Measurements from ENCODE around the gene SCGB1A1.
"Not testable (repeated sequence)": the region's sequence is repeated elsewhere in the genome, so short reads cannot be mapped to it uniquely, and the experiment has no call there.

The SCGB1A1 gene, protein sequence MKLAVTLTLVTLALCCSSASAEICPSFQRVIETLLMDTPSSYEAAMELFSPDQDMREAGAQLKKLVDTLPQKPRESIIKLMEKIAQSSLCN

GRCh38 chr11:62418733-62419132 is at the start of gene SCGB1A1:
SCGB1A1 (plus strand) TSS chr11:62419033; CDS start chr11:62419096, 63 bp downstream.
- DNase-seq = no peak

DNA sequence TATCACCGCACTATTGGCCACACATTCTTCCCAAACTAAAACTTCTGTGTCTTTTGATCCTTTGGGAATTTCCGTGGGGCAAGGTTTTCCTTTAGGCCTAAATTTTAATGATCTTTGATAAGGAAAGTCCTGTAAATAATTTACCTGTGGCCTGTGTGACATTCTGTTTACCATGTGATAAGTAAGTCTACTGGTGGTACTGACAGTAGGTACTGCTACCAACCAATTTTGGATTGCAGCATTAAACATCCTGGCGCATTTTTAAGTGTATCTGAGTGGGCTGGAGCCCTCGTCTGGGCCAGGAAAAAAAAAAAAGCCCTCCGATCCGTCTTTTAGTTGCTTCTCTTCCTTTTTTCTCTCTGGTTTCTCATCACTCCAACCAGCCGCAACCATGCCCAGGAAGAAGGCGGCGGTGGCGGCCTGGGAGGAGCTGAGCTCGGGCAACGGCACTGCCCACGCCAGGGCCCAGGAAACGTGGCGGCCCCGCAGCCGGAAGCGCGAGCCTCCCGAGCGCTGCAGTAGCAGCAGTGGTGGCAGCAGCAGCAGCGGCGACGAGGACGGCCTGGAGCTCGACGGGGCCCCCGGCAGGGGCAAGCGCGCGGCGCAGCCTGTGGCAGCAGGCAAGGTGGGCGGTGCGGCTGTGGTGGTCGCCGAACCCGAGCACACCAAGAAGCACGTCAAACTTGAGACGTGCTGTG is 47.9 kb upstream of the SCGB1A1 start:
- no peak for DNase-seq

- no peak for DNase-seq
Measured at GRCh38 chr11:62372871-62373270, 46.0 kb upstream of the SCGB1A1 start.

DNA sequence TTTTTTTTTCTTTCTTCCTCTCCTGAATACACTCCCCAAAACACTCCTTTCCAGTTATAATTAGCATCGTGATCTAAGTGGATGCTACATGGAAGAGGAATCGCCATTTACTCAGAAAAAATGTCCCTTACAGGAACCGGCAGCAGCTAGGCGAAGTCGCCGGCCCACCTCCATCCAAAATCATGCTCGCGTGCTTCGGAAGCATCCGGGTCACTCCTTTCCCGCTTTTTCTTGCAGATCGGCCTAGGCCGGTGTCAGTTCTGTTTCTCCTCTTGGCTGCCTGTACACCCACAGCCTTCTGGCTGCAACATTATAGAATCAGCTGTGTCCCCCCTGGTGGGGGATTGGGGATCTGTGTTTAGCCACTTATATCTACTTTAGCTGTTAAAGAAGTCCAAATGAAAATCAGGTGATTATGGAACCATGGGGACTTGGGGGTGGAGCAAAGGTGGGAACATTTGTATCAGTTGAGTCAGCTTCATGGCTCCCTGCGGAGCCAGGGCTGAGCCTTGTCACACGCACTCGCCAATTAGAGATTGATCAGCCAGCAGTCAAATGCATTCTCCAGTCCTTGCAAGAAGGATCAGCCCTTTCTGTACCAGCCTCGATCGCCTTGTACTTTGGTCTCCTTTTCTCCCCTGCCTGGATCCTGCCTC is 45.2 kb upstream of the SCGB1A1 start:
- no peak for DNase-seq

DNA sequence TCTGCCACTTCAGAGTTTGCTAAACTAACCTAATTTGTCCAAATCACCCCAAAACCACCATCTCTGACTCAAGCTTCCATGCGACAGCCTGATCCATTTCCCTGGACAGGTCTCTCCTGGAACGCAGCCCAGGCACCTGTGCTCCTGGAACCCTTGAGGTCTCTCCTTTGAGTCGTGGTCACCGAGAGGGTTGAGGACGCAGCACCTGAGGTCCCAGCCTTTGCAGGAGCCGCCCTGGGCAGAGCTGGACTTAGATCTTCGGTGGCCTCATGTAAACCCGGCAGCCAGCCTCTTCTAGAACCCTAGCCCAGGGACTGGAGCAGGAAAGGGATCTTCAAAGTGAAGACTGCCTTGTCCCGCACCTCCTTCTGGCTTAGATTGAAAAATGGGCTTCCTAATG is 44.0 kb upstream of the SCGB1A1 start:
- no peak for DNase-seq

- DNase-seq = peak; percentile 2
Measured at GRCh38 chr11:62378459-62379063, 40.3 kb upstream of the SCGB1A1 start.

DNA sequence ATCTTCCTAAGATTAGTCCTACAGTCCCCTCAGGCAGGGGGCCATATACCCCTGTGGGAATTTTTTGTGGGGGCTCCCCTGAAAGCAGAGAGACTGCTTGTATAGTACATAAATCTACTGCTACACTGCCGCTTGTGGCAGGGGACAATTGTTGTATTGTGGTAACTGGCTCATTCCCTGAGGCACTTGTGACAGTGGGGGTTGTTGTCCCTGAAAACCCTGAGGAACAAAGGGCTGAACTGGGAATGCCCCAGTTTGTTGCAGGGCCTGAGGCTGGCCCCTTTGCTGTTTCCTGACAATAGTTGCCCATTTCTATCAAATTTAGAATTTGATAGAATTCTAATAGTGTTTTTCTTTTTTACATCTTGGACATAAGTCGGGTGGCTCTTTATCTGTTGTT is 39.2 kb upstream of the SCGB1A1 start:
- DNase-seq = not testable (repeated sequence)

DNA sequence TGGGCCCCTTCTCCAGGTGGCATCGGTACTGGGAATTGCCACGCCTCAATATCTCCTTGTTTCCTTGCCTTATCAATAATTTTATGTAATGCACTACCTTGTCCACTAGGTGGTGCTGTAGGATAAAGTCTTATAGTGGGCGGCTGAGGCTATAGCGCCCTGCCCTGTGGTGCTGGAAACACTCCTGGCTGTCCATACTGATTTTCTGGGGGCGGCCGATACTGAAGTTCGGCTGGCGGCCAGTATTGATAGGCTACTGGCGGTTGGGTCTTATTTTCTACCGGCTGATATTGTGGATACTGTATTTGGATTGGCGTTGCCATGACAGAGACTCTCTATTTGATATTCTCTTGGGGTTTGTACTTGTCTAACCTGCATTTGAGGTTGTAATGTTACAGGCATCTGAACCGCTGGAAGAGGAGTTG is 38.0 kb upstream of the SCGB1A1 start:
- peak; percentile 43 for DNase-seq

- no peak for DNase-seq
Measured at GRCh38 chr11:62383822-62384221, 35.0 kb upstream of the SCGB1A1 start.

GRCh38 chr11:62386083-62386482 is 32.8 kb upstream of the SCGB1A1 start:
- not testable (repeated sequence) for DNase-seq

DNA sequence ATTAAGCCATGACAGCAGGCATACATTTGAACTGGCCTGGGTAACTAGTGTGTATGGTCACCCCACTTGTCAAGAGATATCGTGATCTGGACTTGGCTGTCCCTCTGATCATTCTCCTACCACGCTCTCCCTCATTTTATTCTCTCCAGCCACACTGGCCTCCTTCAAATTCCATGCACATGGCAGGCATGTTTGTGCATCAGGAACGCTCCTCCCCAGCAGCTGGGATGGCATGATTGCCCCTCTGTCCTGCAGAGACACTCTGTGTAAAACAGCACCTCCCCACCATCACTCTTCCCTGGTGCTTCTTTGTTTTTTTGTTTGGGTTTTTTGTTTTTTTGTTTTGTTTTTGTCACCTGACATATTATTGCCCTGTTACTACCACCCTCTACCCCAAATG is 31.5 kb upstream of the SCGB1A1 start:
- no peak for DNase-seq

DNA sequence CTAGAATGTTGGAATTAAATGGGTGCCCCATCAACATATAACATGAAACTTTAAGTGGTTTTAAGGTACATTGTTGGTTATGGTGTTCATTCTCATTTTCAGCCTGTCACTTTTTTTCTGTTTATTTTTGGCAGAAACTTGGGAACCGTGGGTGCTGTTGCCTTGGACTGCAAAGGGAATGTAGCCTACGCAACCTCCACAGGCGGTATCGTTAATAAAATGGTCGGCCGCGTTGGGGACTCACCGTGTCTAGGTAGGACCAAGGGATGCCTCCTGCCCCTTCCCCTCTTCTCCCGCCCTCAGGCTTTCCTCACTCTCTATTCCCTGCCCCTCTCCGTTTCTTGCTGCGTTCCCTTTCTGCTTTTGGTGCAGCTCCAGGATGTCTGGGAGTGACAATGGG is 29.8 kb upstream of the SCGB1A1 start:
- no peak for DNase-seq

DNA sequence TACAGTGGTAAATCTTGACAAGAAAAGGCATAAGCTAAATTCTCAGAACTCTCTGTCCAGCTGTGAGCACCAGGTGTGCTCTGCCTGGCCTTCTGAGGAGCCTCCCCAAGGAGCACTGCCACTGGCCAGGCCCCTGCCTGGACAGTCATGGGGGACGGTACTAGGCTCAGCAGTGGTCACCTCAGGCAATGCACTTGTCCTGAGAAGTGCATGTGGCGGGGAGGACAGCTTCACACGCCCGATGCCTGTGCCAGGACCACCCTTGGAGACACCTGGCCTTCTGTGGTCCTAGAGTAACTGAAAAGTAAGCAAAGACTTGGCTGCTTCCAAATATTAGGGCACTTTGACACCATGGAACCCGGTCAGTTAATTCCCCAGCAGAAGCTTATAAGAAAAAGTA is 28.6 kb upstream of the SCGB1A1 start:
- DNase-seq = no peak

DNA sequence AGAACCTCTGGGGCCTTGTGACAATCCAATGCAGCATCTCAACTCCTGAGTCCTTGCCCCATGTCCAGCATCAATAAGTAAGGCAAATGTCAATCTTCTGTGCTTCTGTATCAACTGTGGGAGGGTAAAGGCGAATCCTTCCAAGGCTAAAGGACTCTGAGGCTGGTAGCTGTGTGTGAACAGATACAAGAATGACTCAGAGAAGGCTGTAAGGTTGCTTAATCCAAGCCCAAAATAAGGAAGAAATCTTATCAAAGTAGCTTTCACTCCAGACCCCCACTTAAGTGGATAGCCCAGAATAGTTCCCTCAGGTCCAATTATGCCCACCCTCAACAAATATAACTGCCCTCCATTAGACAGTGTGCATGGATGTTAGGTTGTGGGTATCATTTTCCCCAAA is 28.1 kb upstream of the SCGB1A1 start:
- no peak for DNase-seq

- DNase-seq = no peak
Measured at GRCh38 chr11:62391642-62392425, 27.0 kb upstream of the SCGB1A1 start.

DNA sequence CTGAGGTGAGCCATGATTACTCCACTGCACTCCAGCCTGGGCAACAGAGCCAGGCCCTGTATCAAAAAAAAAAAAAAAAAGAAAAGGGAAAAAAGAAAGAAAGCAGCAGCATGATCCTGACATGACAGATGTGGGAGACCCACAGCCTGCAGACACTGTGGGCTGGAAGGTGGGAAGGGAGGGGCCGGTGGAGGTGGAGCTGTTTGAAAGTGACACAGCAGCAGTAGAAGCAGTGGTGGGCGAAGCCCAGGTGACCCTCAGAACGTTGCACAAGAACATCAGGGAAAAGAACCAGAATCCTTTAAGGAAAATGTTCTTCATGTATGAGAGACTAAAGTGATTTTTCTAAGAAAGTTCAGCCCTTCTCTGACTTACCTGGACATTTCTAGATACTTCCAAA is 26.3 kb upstream of the SCGB1A1 start:
- DNase-seq = no peak

- peak; percentile 2 for DNase-seq
Measured at GRCh38 chr11:62393061-62393611, 25.7 kb upstream of the SCGB1A1 start.

DNA sequence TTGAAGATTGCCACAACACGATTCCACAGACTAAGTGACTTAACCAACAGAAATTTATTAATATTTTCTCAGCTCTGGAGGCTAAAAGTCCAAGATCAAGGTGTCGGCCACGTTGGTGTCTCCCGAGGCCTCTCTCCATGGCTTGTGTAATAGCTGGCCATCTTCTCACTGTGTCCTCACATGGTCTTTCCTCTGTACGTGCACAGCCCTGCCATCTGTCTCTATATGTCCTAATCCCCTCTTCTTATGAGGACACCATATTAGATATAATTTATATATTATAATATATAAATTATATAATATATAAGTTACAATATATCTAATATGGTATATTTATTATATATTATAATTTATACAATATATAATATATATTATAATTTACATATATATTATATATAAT is 25.1 kb upstream of the SCGB1A1 start:
- no peak for DNase-seq

- peak; percentile 17 for DNase-seq
Measured at GRCh38 chr11:62394825-62395538, 23.9 kb upstream of the SCGB1A1 start.

DNA sequence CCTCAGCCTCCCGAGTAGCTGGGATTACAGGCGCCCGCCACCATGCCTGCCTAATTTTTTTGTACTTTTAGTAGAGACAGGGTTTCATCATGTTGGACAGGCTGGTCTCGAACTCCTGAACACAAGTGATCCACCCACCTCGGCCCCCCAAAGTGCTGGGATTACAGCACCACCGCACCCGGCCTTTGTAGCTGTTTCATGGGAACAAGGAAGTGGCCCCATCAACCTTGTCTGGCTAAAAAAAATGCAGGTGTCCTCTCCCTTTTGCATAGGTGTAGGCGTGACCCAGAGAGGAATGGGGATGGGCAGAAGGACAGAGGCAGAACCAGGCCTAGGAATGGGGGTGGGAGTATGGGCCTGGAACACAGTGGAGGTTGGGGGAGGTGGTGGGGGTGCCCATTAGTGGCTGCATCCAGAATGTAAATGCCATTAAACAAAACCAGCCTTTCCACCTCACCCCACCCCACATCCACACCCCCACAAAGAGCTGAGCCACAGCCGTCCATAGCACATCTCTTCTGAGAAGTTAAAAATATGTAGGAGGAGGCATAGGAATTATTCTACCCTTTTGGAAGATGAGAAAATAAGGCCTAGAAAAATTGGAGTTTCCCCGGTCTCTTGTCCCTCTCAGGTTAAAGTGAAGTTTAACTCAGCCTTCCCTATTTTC is 22.8 kb upstream of the SCGB1A1 start:
- no peak for DNase-seq
